Measurements from ENCODE around the gene ASIC3. TPM values are rescaled to one million over a fixed set of nuclear protein-coding genes. Genes with fewer than 3 reads are reported as not detected.
A peak's percentile ranks its signal among the peaks of the same experiment; 100 is the strongest.

Gene ASIC3
- polyA plus RNA-seq, 3 donors = 2.0 TPM; not detected in 2

- Histone ChIP-seq H3K36me3 (replicated peaks in 1 of 2; ENCODE audit: control insufficient read depth in 1 of 2, insufficient read depth in 2 of 2, low read length in 2 of 2) (peaks cover 31 to 34% of the 10 kb centered on the region in 2 donors), H3K9ac (ENCODE audit: insufficient read depth, low read length, poor library complexity, severe bottlenecking) (no peak overlapping the region), H3K4me3 (replicated peaks in 1 of 3; ENCODE audit: low read depth in 2 of 3, low read length in 3 of 3) (no peak overlapping the region), H4K20me1 (ENCODE audit: insufficient read depth, low read length) (no peaks in the 10 kb centered on the region), H2AFZ (ENCODE audit: insufficient read depth, low read depth, low read length, poor library complexity, severe bottlenecking) (no peak overlapping the region), H3K79me2 (ENCODE audit: insufficient read depth, low read length) (no peaks in the 10 kb centered on the region), H3K9me3 (replicated peaks in 1 of 2; ENCODE audit: control insufficient read depth in 1 of 2, insufficient read depth in 1 of 2, low read length in 2 of 2) (no peaks in the 10 kb centered on the region), H3K27me3 (ENCODE audit: control insufficient read depth in 2 of 2, insufficient read depth in 2 of 2, low read length in 2 of 2) (no peaks in the 10 kb centered on the region), H3K27ac (ENCODE audit: low read depth in 1 of 2, low read length in 2 of 2) (no peak overlapping the region), H3K4me1 (ENCODE audit: control insufficient read depth in 1 of 2, insufficient read depth in 2 of 2, low read length in 2 of 2) (peaks cover 10 to 15% of the 10 kb centered on the region in 2 donors), H3K4me2 (replicated peaks; ENCODE audit: extremely low read depth, low read length, poor library complexity, severe bottlenecking) (no peak overlapping the region)
- Mint-ChIP-seq H3K36me3 (peaks cover 34 to 39% of the 10 kb centered on the region in 2 donors), H3K4me3 (no peak overlapping the region), H3K9me3 (no peaks in the 10 kb centered on the region), H3K27me3 (ENCODE audit: low read depth in 3 of 3) (peaks cover 0 to 3% (median 0%) of the 10 kb centered on the region in 3 donors), H3K27ac (peak overlapping the region in 1 of 7 donors; percentile 70), H3K4me1 (peaks cover 20% of the 10 kb centered on the region)
- 93% methylated on average over 21 of the region's 21 CpGs for WGBS (ENCODE audit: insufficient coverage)
- DNase-seq = no peak
- TF ChIP-seq, protein P1, sequence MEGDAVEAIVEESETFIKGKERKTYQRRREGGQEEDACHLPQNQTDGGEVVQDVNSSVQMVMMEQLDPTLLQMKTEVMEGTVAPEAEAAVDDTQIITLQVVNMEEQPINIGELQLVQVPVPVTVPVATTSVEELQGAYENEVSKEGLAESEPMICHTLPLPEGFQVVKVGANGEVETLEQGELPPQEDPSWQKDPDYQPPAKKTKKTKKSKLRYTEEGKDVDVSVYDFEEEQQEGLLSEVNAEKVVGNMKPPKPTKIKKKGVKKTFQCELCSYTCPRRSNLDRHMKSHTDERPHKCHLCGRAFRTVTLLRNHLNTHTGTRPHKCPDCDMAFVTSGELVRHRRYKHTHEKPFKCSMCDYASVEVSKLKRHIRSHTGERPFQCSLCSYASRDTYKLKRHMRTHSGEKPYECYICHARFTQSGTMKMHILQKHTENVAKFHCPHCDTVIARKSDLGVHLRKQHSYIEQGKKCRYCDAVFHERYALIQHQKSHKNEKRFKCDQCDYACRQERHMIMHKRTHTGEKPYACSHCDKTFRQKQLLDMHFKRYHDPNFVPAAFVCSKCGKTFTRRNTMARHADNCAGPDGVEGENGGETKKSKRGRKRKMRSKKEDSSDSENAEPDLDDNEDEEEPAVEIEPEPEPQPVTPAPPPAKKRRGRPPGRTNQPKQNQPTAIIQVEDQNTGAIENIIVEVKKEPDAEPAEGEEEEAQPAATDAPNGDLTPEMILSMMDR (IDR thresholded peaks at IDR 0.05) = no peak
- intact Hi-C loops (cut with micrococcal nuclease) = loop anchor here in 1 of 2 donors (10.0 kb wide), 1 partner anchor 60 kb away; no protein-coding TSS in a partner anchor
These were observed 13.2 kb upstream of the ASIC3 start for GRCh38 chr7:151035026-151035717.

GRCh38 chr7:151035902-151036301, 12.4 kb upstream of the ASIC3 start:
- Histone ChIP-seq H3K27me3 (ENCODE audit: control insufficient read depth in 2 of 2, insufficient read depth in 2 of 2, low read length in 2 of 2) (no peaks in the 10 kb centered on the region), H3K36me3 (replicated peaks in 1 of 2; ENCODE audit: control insufficient read depth in 1 of 2, insufficient read depth in 2 of 2, low read length in 2 of 2) (peaks cover 31 to 34% of the 10 kb centered on the region in 2 donors), H3K4me3 (replicated peaks in 1 of 3; ENCODE audit: low read depth in 2 of 3, low read length in 3 of 3) (no peak overlapping the region), H3K79me2 (ENCODE audit: insufficient read depth, low read length) (no peaks in the 10 kb centered on the region), H3K9ac (ENCODE audit: insufficient read depth, low read length, poor library complexity, severe bottlenecking) (no peak overlapping the region), H3K4me1 (ENCODE audit: control insufficient read depth in 1 of 2, insufficient read depth in 2 of 2, low read length in 2 of 2) (peaks cover 10 to 15% of the 10 kb centered on the region in 2 donors), H2AFZ (ENCODE audit: insufficient read depth, low read depth, low read length, poor library complexity, severe bottlenecking) (no peak overlapping the region), H3K4me2 (replicated peaks; ENCODE audit: extremely low read depth, low read length, poor library complexity, severe bottlenecking) (no peak overlapping the region), H3K9me3 (replicated peaks in 1 of 2; ENCODE audit: control insufficient read depth in 1 of 2, insufficient read depth in 1 of 2, low read length in 2 of 2) (no peaks in the 10 kb centered on the region), H4K20me1 (ENCODE audit: insufficient read depth, low read length) (no peaks in the 10 kb centered on the region), H3K27ac (ENCODE audit: low read depth in 1 of 2, low read length in 2 of 2) (no peak overlapping the region)
- H3K4me3 Mint-ChIP-seq = no peak overlapping the region
- no peak for DNase-seq
- WGBS (ENCODE audit: insufficient coverage) = 97% methylated on average over 17 of the region's 17 CpGs
- H3K4me1 Mint-ChIP-seq = peaks cover 20% of the 10 kb centered on the region
- peaks cover 34 to 39% of the 10 kb centered on the region in 2 donors for H3K36me3 Mint-ChIP-seq
- H3K9me3 Mint-ChIP-seq = no peaks in the 10 kb centered on the region
- intact Hi-C loops (cut with micrococcal nuclease) = loop anchor here in 1 of 2 donors (10.0 kb wide), 1 partner anchor 59 kb away; no protein-coding TSS in a partner anchor
- H3K27me3 Mint-ChIP-seq (ENCODE audit: low read depth in 3 of 3) = peaks cover 0 to 3% (median 0%) of the 10 kb centered on the region in 3 donors
- TF ChIP-seq, protein P1 (IDR thresholded peaks at IDR 0.05) = no peak
- H3K27ac Mint-ChIP-seq = no peak overlapping the region
